Subcutaneous abdominal adipose tissue (tissue), 5 donors: ENCODE measurements around the gene EPB42.

Experiments
- H3K27ac ChIP-seq: one replicate; pipeline ENCODE4 v1.7.0; 2013; ENCODE audit warnings: low read depth, mild to moderate bottlenecking, inconsistent platforms, low read length, moderate library complexity
- H3K27me3 ChIP-seq, 5 donors: one replicate each; pipeline ENCODE4 v1.7.0; 2013; ENCODE audit warnings: low read length in 5 of 5, inconsistent platforms in 1 of 5; ENCODE audit not compliant: control insufficient read depth in 5 of 5, insufficient read depth in 4 of 5
- H3K36me3 ChIP-seq, 5 donors: one replicate each; pipeline ENCODE4 v1.7.0; 2013; ENCODE audit warnings: low read length in 5 of 5; ENCODE audit not compliant: control insufficient read depth in 5 of 5, insufficient read depth in 5 of 5
- H3K4me1 ChIP-seq, 5 donors: one replicate each; pipeline ENCODE4 v1.7.0; 2013; ENCODE audit warnings: low read length in 5 of 5, mild to moderate bottlenecking in 3 of 5, moderate library complexity in 1 of 5; ENCODE audit not compliant: control insufficient read depth in 5 of 5, insufficient read depth in 5 of 5
- H3K4me3 ChIP-seq, 5 donors: one replicate each; pipeline ENCODE4 v1.7.0; 2013; ENCODE audit warnings: low read length in 5 of 5, low read depth in 1 of 5
- H3K9ac ChIP-seq, 5 donors: one replicate each; pipeline ENCODE4 v1.7.0; 2013; ENCODE audit warnings: low read length in 5 of 5, mild to moderate bottlenecking in 4 of 5, moderate library complexity in 3 of 5
- H3K9me3 ChIP-seq, 5 donors: one replicate each; pipeline ENCODE4 v1.7.0; 2013; ENCODE audit warnings: low read length in 5 of 5; ENCODE audit not compliant: control insufficient read depth in 5 of 5
- donor health status: healthy.
- donor health status: healthy.
- donor health status: healthy.
- donor health status: healthy.
- donor health status: healthy.

Gene EPB42

DNA sequence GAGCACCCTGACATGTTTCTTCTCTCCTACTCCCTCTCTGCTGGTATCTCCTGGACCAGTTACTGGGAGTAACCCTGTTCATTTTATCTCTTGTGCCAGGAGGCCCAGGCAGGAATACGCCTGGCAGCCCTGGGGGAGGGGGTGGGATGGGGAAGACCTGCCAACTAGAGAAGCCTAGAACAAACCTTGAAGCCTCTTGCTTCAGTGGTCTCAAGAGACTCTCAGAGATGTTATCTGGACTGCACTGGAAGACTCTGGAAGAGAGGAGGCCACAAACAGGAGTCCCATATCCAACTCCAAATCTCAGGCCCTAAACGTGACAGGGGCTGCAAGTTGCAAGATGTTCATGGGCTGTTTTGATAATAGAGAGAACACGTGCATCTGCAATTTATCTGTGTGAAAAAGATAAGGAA is at the start of gene EPB42:
EPB42 (minus strand) TSS at position 28 of the 413 bp plus-strand sequence. CDS start 193 bp downstream, outside the sequence.
- Histone ChIP-seq H3K27ac (peak within 1 kb of the TSS; percentile 63), H3K9ac (peak within 1 kb of the TSS in 1 of 5 donors; percentile 25), H3K4me1 (peaks cover 0 to 27% (median 19%) of the 10 kb centered on the region in 5 donors), H3K9me3 (no peaks in the 10 kb centered on the region), H3K36me3 (no peaks in the 10 kb centered on the region), H3K4me3 (peak within 1 kb of the TSS in 1 of 5 donors; percentile 4), H3K27me3 (no peaks in the 10 kb centered on the region)

DNA sequence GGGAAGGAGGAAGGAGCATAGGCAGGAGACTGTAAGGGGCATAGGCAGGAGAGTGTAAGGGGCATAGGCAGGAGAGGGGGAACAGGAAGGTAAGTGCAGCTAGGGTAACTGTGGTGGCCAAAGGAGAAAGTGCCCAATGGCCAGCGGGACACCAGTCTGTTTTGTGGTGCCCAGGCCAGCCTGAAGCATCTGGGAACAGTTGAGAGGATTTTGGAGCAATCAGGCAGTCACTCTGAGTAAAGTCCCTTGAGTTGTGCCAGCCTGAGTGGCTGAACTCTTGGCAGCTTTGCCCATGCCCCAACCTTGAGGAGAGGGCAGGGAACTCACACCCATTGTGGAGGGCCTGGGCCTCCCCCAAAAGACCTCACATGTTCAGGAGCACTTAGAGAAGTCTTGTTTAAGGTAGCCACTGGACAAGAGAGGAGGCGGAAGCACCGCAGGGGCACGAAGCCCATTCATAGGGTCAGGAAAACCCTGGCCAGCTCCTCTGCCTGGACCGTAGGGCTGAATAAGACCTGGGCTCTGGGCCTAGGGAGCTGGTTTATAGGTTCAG is 49.4 kb upstream of the EPB42 start:
- Histone ChIP-seq H3K27ac (no peak overlapping the region), H3K27me3 (peaks cover 0 to 11% (median 7%) of the 10 kb centered on the region in 5 donors), H3K4me1 (peaks cover 0 to 5% (median 0%) of the 10 kb centered on the region in 5 donors), H3K9ac (no peak overlapping the region), H3K4me3 (no peak overlapping the region), H3K9me3 (no peaks in the 10 kb centered on the region), H3K36me3 (no peaks in the 10 kb centered on the region)

DNA sequence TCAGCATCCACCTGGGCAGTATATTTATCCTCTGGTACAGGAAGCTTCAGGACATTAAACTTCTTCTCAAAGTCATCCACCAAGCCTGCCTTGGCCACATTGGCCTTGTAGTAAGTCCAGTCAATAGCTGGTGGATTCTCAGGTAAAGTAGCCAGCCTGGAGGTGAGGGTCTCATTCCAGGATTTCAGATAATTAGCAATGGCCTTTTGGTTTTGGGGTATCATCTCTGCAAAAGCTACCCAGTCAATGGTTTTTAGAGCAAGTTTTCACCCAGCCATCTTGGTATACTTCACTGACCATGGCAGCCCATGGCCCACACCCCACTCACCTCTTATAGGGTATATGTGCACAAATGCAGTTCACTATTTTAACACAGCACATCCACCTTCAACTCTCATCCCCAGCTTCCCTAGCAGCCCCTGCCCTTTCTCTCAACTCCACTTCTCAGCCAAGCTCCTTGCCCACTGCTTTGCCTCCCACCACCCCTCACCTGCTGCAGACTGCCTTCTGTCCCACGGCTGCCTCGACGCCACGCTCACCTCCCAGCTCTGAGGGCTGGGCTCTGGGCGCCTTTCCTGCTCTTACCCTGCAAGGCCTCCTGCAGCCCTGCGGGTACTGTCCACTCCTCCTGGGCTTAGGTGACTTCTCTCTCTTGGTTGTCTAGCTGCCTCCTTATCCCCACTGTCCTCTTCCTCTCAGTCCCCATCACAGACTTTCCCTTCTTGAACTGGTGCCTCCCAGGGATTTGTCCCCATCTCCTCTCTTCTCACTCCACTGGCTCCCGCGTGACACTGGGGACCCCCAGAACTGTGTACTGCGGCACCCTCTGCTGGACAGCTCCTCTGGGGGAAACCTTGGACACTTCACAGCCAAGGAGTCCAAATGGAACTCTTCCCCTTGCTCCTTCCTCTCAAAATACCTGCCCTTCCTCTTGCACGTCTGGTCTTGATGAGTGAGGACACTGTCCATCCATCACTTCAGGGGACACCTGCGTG is 47.6 kb upstream of the EPB42 start:
- Histone ChIP-seq H3K27me3 (peaks cover 0 to 7% (median 3%) of the 10 kb centered on the region in 5 donors), H3K36me3 (no peaks in the 10 kb centered on the region), H3K9ac (no peak overlapping the region), H3K27ac (no peak overlapping the region), H3K4me1 (no peaks in the 10 kb centered on the region), H3K4me3 (no peak overlapping the region), H3K9me3 (no peaks in the 10 kb centered on the region)

DNA sequence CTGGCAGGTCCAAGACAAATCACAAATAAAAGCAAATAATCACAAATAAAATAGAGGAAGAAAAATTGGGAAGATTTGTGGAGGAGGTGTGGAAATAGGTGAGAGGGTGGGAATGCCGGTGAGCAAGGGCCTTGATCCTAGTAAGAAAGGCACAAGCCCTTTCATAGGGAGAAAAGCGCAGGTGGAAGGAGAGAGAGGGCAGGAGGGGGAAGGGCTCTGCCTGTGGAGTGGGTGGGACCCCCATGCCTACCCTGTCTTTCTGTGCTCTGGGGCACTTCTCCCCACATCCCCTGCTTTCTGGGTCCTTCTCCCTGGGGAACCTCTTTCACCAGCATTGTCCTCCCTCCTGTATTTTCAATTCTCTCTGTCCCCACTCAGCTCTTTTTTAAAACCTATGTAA is 46.6 kb upstream of the EPB42 start:
- no peaks in the 10 kb centered on the region for H3K4me1 ChIP-seq
- H3K36me3 ChIP-seq = no peaks in the 10 kb centered on the region
- H3K9me3 ChIP-seq = no peaks in the 10 kb centered on the region
- no peak overlapping the region for H3K4me3 ChIP-seq
- H3K27me3 ChIP-seq = peaks cover 0 to 7% (median 3%) of the 10 kb centered on the region in 5 donors
- H3K27ac ChIP-seq = no peak overlapping the region
- no peak overlapping the region for H3K9ac ChIP-seq

DNA sequence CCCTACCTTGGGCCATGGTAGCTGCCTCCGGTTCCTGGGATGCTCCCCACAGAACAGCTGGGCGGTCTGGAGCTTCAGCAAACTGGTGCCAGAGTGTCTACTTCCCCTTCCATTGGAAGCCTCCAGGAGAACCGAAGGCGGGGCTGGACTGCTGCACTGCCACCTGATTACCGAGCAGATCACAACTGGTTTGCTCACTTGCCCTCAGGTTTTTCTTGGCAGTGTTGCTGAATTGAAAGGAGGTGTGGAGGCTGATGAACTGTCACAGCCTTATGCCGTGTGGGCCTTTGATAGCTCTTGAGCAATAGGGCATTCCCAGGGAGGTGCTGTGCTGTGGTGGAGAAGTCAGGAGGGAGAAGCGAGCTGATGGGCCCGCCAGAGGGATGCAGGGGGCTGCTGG is 46.0 kb upstream of the EPB42 start, which contains the start of gene TGM5:
TGM5 (minus strand) TSS at position 95 of the 400 bp plus-strand sequence; CDS start at position 16, 79 bp downstream.
- Histone ChIP-seq H3K4me1 (no peaks in the 10 kb centered on the region), H3K4me3 (no peak within 1 kb of the TSS), H3K27ac (no peak within 1 kb of the TSS)

DNA sequence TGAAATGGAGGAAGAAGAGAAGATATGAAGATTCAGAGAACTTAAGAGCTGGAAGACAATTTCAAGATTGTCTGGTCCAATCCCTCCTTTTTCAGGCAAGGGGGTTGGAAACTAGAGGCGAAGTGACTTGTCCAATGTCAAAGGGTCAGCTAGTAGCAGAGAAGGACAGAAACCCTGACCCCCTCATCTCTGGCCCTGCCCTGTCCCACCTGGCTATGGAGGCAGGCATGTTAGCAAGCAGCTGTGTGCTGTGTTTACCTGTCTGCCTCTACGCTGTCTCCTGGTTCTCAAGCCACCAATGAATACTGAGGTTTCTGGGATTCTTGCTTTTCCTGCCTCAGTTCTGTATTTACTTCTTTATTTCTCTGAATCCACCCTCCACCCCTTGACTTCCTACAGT is 45.6 kb upstream of the EPB42 start:
- no peak overlapping the region for H3K4me3 ChIP-seq
- no peak overlapping the region for H3K27ac ChIP-seq
- no peaks in the 10 kb centered on the region for H3K36me3 ChIP-seq

More for the DNA sequence above, 46.0 kb upstream of the EPB42 start, which contains the start of gene TGM5:
- Histone ChIP-seq H3K9ac (no peak within 1 kb of the TSS), H3K36me3 (no peaks in the 10 kb centered on the region), H3K9me3 (no peaks in the 10 kb centered on the region), H3K27me3 (peaks cover 0 to 7% (median 3%) of the 10 kb centered on the region in 5 donors)

DNA sequence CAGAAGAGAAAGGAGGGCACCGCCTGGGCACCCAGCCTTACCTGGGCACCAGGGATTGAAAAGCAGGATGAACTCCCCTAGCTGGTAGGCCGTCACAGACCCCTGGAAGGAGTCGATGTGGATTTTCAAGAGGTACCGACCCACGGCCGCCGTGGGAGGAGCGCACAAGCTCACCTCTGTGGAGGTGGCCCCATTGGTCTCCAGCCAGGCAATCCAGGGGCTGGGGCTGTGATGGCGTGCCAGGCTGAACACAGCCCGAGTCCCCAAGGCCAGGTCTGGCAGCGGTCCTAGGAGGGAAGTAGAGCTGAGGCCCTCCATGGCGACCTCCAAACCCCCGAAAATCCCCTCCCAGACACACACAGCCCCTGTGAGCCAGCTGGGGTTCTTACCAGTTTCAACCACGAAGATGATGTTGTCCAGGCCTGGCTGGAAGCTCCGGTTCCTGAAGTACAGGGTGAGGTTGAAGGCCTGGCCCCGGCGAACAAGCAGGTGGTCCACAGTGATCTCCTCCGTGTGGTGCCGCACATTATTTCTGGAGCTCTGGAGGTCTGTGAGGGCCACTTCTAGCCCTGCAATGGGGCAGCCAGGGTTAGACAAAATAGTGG is 39.3 kb upstream of the EPB42 start:
- no peak overlapping the region for H3K4me3 ChIP-seq
- H3K9ac ChIP-seq = no peak overlapping the region
- no peaks in the 10 kb centered on the region for H3K4me1 ChIP-seq
- no peaks in the 10 kb centered on the region for H3K36me3 ChIP-seq
- H3K27ac ChIP-seq = no peak overlapping the region
- no peaks in the 10 kb centered on the region for H3K27me3 ChIP-seq
- no peaks in the 10 kb centered on the region for H3K9me3 ChIP-seq

More for the DNA sequence above, 45.6 kb upstream of the EPB42 start:
- Histone ChIP-seq H3K27me3 (peaks cover 0 to 7% (median 3%) of the 10 kb centered on the region in 5 donors), H3K9ac (no peak overlapping the region), H3K4me1 (no peaks in the 10 kb centered on the region), H3K9me3 (no peaks in the 10 kb centered on the region)

DNA sequence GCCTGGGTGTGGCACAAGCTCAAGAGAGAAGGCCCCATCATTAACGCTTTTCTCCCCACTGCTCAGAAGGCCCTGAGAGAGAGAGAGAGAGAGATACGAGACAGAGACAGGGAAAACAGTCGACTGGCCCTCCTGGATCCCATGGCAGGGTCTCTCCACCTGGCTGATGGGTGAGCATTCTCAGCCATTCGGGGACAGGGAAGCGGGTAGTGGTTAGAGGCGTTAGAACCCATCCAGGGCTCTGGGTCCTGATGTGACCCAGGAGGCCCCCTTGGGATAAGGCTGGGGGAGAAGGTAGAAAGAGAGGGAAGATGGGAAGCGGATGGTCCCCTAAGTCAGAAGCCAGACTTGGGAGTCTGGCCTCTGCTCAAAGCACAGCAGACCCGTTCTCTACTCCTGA is 38.0 kb upstream of the EPB42 start:
- Histone ChIP-seq H3K27me3 (no peaks in the 10 kb centered on the region), H3K27ac (no peak overlapping the region), H3K4me3 (no peak overlapping the region), H3K9me3 (no peaks in the 10 kb centered on the region), H3K36me3 (no peaks in the 10 kb centered on the region), H3K4me1 (no peaks in the 10 kb centered on the region), H3K9ac (no peak overlapping the region)

DNA sequence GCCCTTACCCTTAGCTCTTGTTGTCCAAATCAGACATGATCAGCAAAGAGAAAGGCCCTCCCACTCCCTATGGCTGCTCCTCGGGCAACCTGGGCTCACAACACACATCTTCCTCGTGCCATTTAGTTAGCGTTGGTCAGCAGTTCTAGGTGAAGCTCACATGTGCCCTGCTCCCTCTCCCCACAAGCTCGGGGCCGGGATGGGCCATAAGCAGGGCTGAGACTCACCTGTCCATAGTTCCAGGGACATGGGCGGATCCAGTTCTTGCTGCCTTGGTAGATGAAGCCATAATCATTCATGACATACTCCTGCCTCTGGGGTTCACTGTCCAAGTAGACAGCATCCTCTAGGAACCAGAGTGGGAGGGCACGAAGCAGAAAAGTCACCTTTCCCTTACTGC is 35.5 kb upstream of the EPB42 start:
- Histone ChIP-seq H3K9me3 (no peaks in the 10 kb centered on the region), H3K9ac (no peak overlapping the region), H3K27ac (no peak overlapping the region), H3K4me1 (peaks cover 0 to 2% (median 0%) of the 10 kb centered on the region in 5 donors), H3K4me3 (no peak overlapping the region), H3K36me3 (no peaks in the 10 kb centered on the region), H3K27me3 (peaks cover 0 to 4% (median 0%) of the 10 kb centered on the region in 5 donors)
